PC-3 (cell line): Measurements from ENCODE around the gene NFIC. TPM values are rescaled to one million over a fixed set of nuclear protein-coding genes. Genes with fewer than 3 reads are reported as not detected.

Experiments
- ATAC-seq: fragments of 200-7000 bp; cut with Tn5 transposase; 2 replicates; pipeline ENCODE4 v1.9.1; 2020; ENCODE audit warnings: mild to moderate bottlenecking, moderate library complexity
- BruUV-seq: library from RNA; stranded (reverse); fragments of 400-500 nt; replicated peaks from 2 replicates; lab custom pipeline; 2021; lab: Mats Ljungman, UMichigan
- CTCF ChIA-PET: fragments of 300-600 bp; sonication (Branson Sonifier 250); formaldehyde crosslinking; loops from one replicate; lab custom pipeline; 2022; ENCODE audit warnings: antibody characterized with exemption; lab: Charles Lee
- POLR2A ChIA-PET: fragments of 300-600 bp; sonication (Branson Sonifier 250); formaldehyde crosslinking; loops from one replicate; lab custom pipeline; 2022; ENCODE audit warnings: antibody characterized with exemption; ENCODE audit not compliant: unreplicated experiment; lab: Charles Lee
- DNase-seq: peaks from one replicate; pipeline ENCODE4 v3.0.0-alpha.2; 2015
- H2AFZ ChIP-seq: fragments of 300-600 bp; sonication (generic); 2 replicates; pipeline ENCODE4 v1.6.0; 2016; ENCODE audit warnings: antibody characterized with exemption, low read length
- H3F3A ChIP-seq: fragments of 300-600 bp; sonication (generic); one replicate; pipeline ENCODE4 v1.6.0; 2017; ENCODE audit warnings: antibody characterized with exemption, low read length, control low read depth, mild to moderate bottlenecking; ENCODE audit not compliant: unreplicated experiment
- H3K27ac ChIP-seq: fragments of 300-600 bp; sonication (generic); 2 replicates; pipeline ENCODE4 v1.5.1; 2016; ENCODE audit warnings: mild to moderate bottlenecking, low read length
- H3K27me3 ChIP-seq: fragments of 300-600 bp; sonication (generic); 2 replicates; pipeline ENCODE4 v1.6.1; 2016; ENCODE audit warnings: low read length, mixed read lengths
- H3K36me3 ChIP-seq: fragments of 300-600 bp; sonication (generic); 2 replicates; pipeline ENCODE4 v1.6.1; 2016; ENCODE audit warnings: low read depth, mixed run types, low read length, mixed read lengths
- H3K4me1 ChIP-seq: fragments of 300-600 bp; sonication (generic); 2 replicates; pipeline ENCODE4 v1.5.1; 2016; ENCODE audit warnings: low read length; ENCODE audit not compliant: insufficient read depth
- H3K4me2 ChIP-seq: fragments of 300-600 bp; sonication (generic); 2 replicates; pipeline ENCODE4 v1.6.0; 2016; ENCODE audit warnings: low read length
- H3K4me3 ChIP-seq: fragments of 300-600 bp; sonication (generic); 2 replicates; pipeline ENCODE4 v1.5.1; 2016; ENCODE audit warnings: mild to moderate bottlenecking, low read length, mixed read lengths
- H3K79me2 ChIP-seq: fragments of 300-600 bp; sonication (generic); 2 replicates; pipeline ENCODE4 v1.6.1; 2017; ENCODE audit warnings: low read length, mixed read lengths
- H3K9ac ChIP-seq: fragments of 300-600 bp; sonication (generic); 2 replicates; pipeline ENCODE4 v1.6.0; 2016; ENCODE audit warnings: mild to moderate bottlenecking, low read length
- H3K9me2 ChIP-seq: fragments of 300-600 bp; sonication (generic); replicated peaks from 2 replicates; pipeline ENCODE4 v1.6.1; 2016; ENCODE audit warnings: mixed run types, low read length, mixed read lengths
- H3K9me3 ChIP-seq: fragments of 300-600 bp; sonication (generic); 2 replicates; pipeline ENCODE4 v1.6.1; 2016; ENCODE audit warnings: low read length, mixed read lengths
- H4K20me1 ChIP-seq: fragments of 300-600 bp; sonication (generic); 2 replicates; pipeline ENCODE4 v1.6.1; 2016; ENCODE audit warnings: low read length, mixed read lengths
- EZH2 ChIP-seq: fragments of 300-600 bp; sonication (generic); IDR thresholded peaks from one replicate; pipeline ENCODE4 v1.6.1; 2017; ENCODE audit warnings: antibody characterized with exemption, mild to moderate bottlenecking, low read length; ENCODE audit not compliant: unreplicated experiment
- EZH2phosphoT487 ChIP-seq: fragments of 300-600 bp; sonication (generic); IDR thresholded peaks from 2 replicates; pipeline ENCODE4 v1.6.1; 2018; ENCODE audit warnings: mild to moderate bottlenecking, antibody characterized with exemption, low read length, borderline replicate concordance
- intact Hi-C: fragments of 100-400 bp; cut with micrococcal nuclease; formaldehyde crosslinking; loops from 2 replicates; pipeline ENCODE4 v1.9.0; 2023
- total RNA-seq: library from RNA; depleted of rRNA; stranded (reverse); fragments of >200 nt; gene quantifications from 2 replicates; pipeline ENCODE4 v1.2.3, GENCODE V29; 2014
- TF ChIP-seq, protein P1 (sequence below): fragments of 300-600 bp; sonication (generic); conservative IDR thresholded peaks from 2 replicates; pipeline ENCODE4 v1.5.1; 2017; ENCODE audit warnings: antibody characterized with exemption, low read depth, mild to moderate bottlenecking, low read length

Gene NFIC
- total RNA-seq, 1 experiment from 2014 or later, result 31.7 TPM

DNA sequence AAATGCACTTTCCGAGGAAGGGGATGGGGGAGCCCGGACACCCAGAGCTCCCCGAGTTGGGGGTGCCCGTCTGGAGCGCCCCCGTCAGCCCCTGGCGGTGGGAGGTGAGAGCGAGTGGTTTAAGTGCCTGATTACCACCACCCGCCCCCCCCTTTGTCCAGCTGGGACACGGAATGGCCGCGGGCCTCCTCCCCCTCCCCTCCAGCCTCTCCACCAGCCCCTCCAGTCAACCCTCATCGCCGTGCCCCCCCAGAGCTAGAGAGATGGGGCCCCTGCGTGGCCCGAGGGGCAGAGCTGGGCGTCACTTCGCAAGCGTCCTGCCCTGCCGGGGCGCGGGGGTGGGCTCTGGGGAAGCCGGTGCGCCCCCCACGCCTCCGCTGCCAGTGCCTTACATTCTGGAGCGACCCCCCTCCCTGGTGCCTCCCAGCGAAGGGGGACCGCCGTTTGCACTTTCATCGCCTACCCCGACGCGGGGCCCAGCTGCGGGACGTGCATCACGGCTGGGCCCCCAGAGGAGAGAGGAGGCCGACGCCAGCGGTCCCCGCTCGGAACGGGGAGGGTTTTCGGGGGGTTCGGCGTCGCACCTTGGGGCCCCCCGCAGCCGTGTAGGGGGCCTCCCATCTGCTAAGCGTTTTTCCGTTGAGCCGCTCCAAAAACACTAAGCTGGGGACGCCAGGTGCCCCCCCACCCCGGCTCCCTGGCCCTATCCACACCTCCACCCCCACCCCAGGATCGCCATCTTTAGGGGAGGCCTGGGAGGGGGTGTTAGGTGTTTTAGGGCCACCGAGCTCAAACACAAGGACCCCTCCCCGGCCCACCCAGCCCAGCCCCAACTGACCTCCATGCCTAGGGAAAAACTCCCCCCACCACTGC lies 97.6 kb downstream of the NFIC start:
- no peaks in the 10 kb centered on the region for H3K9me3 ChIP-seq
- H3K79me2 ChIP-seq, result no peaks in the 10 kb centered on the region
- no peaks in the 10 kb centered on the region for H3K36me3 ChIP-seq
- DNase-seq (no peak), ATAC-seq (no peak)
- H3K27ac ChIP-seq, result no peak overlapping the region
- no peaks in the 10 kb centered on the region for H3F3A ChIP-seq
- H3K9ac ChIP-seq, result no peak overlapping the region
- no TSS peak for BruUV-seq
- H2AFZ ChIP-seq, result no peak overlapping the region
- H3K4me3 ChIP-seq, result no peak overlapping the region
- intact Hi-C loops, result no loop called here
- no peaks in the 10 kb centered on the region for H3K27me3 ChIP-seq
- no peak for TF ChIP-seq EZH2phosphoT487
- TF ChIP-seq, protein P1, sequence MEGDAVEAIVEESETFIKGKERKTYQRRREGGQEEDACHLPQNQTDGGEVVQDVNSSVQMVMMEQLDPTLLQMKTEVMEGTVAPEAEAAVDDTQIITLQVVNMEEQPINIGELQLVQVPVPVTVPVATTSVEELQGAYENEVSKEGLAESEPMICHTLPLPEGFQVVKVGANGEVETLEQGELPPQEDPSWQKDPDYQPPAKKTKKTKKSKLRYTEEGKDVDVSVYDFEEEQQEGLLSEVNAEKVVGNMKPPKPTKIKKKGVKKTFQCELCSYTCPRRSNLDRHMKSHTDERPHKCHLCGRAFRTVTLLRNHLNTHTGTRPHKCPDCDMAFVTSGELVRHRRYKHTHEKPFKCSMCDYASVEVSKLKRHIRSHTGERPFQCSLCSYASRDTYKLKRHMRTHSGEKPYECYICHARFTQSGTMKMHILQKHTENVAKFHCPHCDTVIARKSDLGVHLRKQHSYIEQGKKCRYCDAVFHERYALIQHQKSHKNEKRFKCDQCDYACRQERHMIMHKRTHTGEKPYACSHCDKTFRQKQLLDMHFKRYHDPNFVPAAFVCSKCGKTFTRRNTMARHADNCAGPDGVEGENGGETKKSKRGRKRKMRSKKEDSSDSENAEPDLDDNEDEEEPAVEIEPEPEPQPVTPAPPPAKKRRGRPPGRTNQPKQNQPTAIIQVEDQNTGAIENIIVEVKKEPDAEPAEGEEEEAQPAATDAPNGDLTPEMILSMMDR, result no peak
- H3K9me2 ChIP-seq, result no peaks in the 10 kb centered on the region
- CTCF ChIA-PET, result no interaction called here
- no peaks in the 10 kb centered on the region for H3K4me1 ChIP-seq
- POLR2A ChIA-PET, result interaction anchor here (0.6 kb wide), 1 partner anchor 644 kb away, joined by 4 read pairs; the partner anchor contains the start of gene ZNF554
- H3K4me2 ChIP-seq, result no peak overlapping the region
- no peaks in the 10 kb centered on the region for H4K20me1 ChIP-seq

DNA sequence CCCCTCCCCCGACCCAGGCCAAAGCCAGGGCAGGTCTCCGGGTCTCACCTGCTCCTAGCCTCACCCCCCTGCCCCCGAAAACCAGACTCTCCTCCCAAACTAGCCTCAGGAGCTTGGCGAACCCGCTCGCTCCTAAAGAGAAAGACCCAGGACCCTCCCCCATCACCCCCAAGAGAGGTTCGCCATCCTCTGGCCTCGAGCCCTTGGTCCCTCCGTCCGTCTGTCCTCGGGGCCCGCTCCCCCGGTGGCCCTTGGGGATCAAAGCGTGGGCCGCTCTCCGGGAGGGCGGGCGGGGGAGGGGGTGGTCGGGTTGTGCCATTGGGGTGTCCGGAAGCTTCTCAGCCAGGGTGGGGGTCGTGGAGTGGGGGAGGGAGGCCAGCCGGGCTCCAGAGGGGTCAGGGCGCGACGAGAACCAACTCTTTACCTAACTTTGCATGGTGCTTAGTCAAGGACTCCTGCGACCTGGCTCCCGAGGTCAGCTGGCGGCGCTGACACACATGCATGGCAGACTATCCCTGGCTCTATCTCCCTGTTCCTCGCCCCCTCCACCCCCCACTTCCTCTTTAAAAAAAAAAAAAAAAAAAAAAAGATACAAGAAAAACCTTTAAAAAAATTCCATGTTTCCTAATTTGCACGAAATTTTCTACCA lies 98.3 kb downstream of the NFIC start:
- no peaks in the 10 kb centered on the region for H4K20me1 ChIP-seq
- H3K9me3 ChIP-seq, result no peaks in the 10 kb centered on the region
- no peak overlapping the region for H3K27ac ChIP-seq
- no peak overlapping the region for H3K9ac ChIP-seq
- no peaks in the 10 kb centered on the region for H3K9me2 ChIP-seq
- DNase-seq, result no peak
- no peak overlapping the region for H3K4me2 ChIP-seq
- H3K27me3 ChIP-seq, result no peaks in the 10 kb centered on the region
- TF ChIP-seq EZH2 (no peak), EZH2phosphoT487 (no peak)
- TF ChIP-seq, protein P1, result no peak
- ATAC-seq, result no peak
- intact Hi-C loops, result no loop called here
- no peak overlapping the region for H3K4me3 ChIP-seq
- no peaks in the 10 kb centered on the region for H3K4me1 ChIP-seq
- no peak overlapping the region for H2AFZ ChIP-seq
- no peaks in the 10 kb centered on the region for H3F3A ChIP-seq
- ChIA-PET POLR2A (interaction anchor here (0.6 kb wide), 1 partner anchor 645 kb away, joined by 4 read pairs; the partner anchor contains the start of gene ZNF554), CTCF (no interaction called here)
- BruUV-seq, result no TSS peak
- no peaks in the 10 kb centered on the region for H3K79me2 ChIP-seq
- H3K36me3 ChIP-seq, result no peaks in the 10 kb centered on the region
